ENCODE results near the gene SMURF1.

SMURF1 gene

GRCh38 chr7:99033765-99034164 lies 110.1 kb downstream of the SMURF1 start:
- no peak overlapping the region for H3K4me3 ChIP-seq (ENCODE audit: insufficient read depth, low read depth, low read length, poor library complexity, severe bottlenecking)
- H3K36me3 ChIP-seq (ENCODE audit: control insufficient read depth, insufficient read depth, low read length), result peaks cover 90% of the 10 kb centered on the region
- no peaks in the 10 kb centered on the region for H3K27me3 ChIP-seq (replicated peaks; ENCODE audit: control insufficient read depth, insufficient read depth, low read length, poor library complexity, severe bottlenecking)
- no peaks in the 10 kb centered on the region for H3K4me1 ChIP-seq (ENCODE audit: control insufficient read depth, insufficient read depth, low read length, poor library complexity, severe bottlenecking)
- no peak overlapping the region for H3K27ac ChIP-seq (ENCODE audit: insufficient read depth, low read length, poor library complexity, severe bottlenecking)
- DNase-seq, result no peak
- H3K9me3 ChIP-seq (ENCODE audit: control insufficient read depth, low read length), result no peaks in the 10 kb centered on the region

- H3K36me3 ChIP-seq (ENCODE audit: control insufficient read depth, insufficient read depth, low read length), result peaks cover 88% of the 10 kb centered on the region
- H3K27me3 ChIP-seq (replicated peaks; ENCODE audit: control insufficient read depth, insufficient read depth, low read length, poor library complexity, severe bottlenecking), result no peaks in the 10 kb centered on the region
- H3K27ac ChIP-seq (ENCODE audit: insufficient read depth, low read length, poor library complexity, severe bottlenecking), result no peak overlapping the region
- DNase-seq, result no peak
- H3K4me3 ChIP-seq (ENCODE audit: insufficient read depth, low read depth, low read length, poor library complexity, severe bottlenecking), result no peak overlapping the region
- no peaks in the 10 kb centered on the region for H3K4me1 ChIP-seq (ENCODE audit: control insufficient read depth, insufficient read depth, low read length, poor library complexity, severe bottlenecking)
- no peaks in the 10 kb centered on the region for H3K9me3 ChIP-seq (ENCODE audit: control insufficient read depth, low read length)
These were observed 111.0 kb downstream of the SMURF1 start for GRCh38 chr7:99032928-99033327.

GRCh38 chr7:99031496-99031895 lies 112.4 kb downstream of the SMURF1 start:
- Histone ChIP-seq H3K4me3 (ENCODE audit: insufficient read depth, low read depth, low read length, poor library complexity, severe bottlenecking) (no peak overlapping the region), H3K27ac (ENCODE audit: insufficient read depth, low read length, poor library complexity, severe bottlenecking) (no peak overlapping the region), H3K36me3 (ENCODE audit: control insufficient read depth, insufficient read depth, low read length) (peaks cover 74% of the 10 kb centered on the region), H3K9me3 (ENCODE audit: control insufficient read depth, low read length) (no peaks in the 10 kb centered on the region), H3K4me1 (ENCODE audit: control insufficient read depth, insufficient read depth, low read length, poor library complexity, severe bottlenecking) (no peaks in the 10 kb centered on the region), H3K27me3 (replicated peaks; ENCODE audit: control insufficient read depth, insufficient read depth, low read length, poor library complexity, severe bottlenecking) (no peaks in the 10 kb centered on the region)
- no peak for DNase-seq

GRCh38 chr7:99030951-99031350 lies 113.0 kb downstream of the SMURF1 start:
- H3K27ac ChIP-seq (ENCODE audit: insufficient read depth, low read length, poor library complexity, severe bottlenecking), result no peak overlapping the region
- no peak overlapping the region for H3K4me3 ChIP-seq (ENCODE audit: insufficient read depth, low read depth, low read length, poor library complexity, severe bottlenecking)
- H3K4me1 ChIP-seq (ENCODE audit: control insufficient read depth, insufficient read depth, low read length, poor library complexity, severe bottlenecking), result no peaks in the 10 kb centered on the region
- H3K36me3 ChIP-seq (ENCODE audit: control insufficient read depth, insufficient read depth, low read length), result peaks cover 69% of the 10 kb centered on the region
- no peaks in the 10 kb centered on the region for H3K9me3 ChIP-seq (ENCODE audit: control insufficient read depth, low read length)
- DNase-seq, result no peak
- no peaks in the 10 kb centered on the region for H3K27me3 ChIP-seq (replicated peaks; ENCODE audit: control insufficient read depth, insufficient read depth, low read length, poor library complexity, severe bottlenecking)

- Histone ChIP-seq H3K27ac (ENCODE audit: insufficient read depth, low read length, poor library complexity, severe bottlenecking) (no peak overlapping the region), H3K27me3 (replicated peaks; ENCODE audit: control insufficient read depth, insufficient read depth, low read length, poor library complexity, severe bottlenecking) (no peaks in the 10 kb centered on the region), H3K9me3 (ENCODE audit: control insufficient read depth, low read length) (no peaks in the 10 kb centered on the region), H3K4me3 (ENCODE audit: insufficient read depth, low read depth, low read length, poor library complexity, severe bottlenecking) (no peak overlapping the region), H3K4me1 (ENCODE audit: control insufficient read depth, insufficient read depth, low read length, poor library complexity, severe bottlenecking) (no peaks in the 10 kb centered on the region), H3K36me3 (ENCODE audit: control insufficient read depth, insufficient read depth, low read length) (peaks cover 64% of the 10 kb centered on the region)
- DNase-seq, result no peak
These were observed 113.5 kb downstream of the SMURF1 start for GRCh38 chr7:99030457-99030856.

GRCh38 chr7:99029466-99030435 lies 114.2 kb downstream of the SMURF1 start:
- no peak overlapping the region for H3K27ac ChIP-seq (ENCODE audit: insufficient read depth, low read length, poor library complexity, severe bottlenecking)
- peaks cover 57% of the 10 kb centered on the region for H3K36me3 ChIP-seq (ENCODE audit: control insufficient read depth, insufficient read depth, low read length)
- no peak overlapping the region for H3K4me3 ChIP-seq (ENCODE audit: insufficient read depth, low read depth, low read length, poor library complexity, severe bottlenecking)
- H3K9me3 ChIP-seq (ENCODE audit: control insufficient read depth, low read length), result no peaks in the 10 kb centered on the region
- no peaks in the 10 kb centered on the region for H3K27me3 ChIP-seq (replicated peaks; ENCODE audit: control insufficient read depth, insufficient read depth, low read length, poor library complexity, severe bottlenecking)
- DNase-seq, result no peak
- H3K4me1 ChIP-seq (ENCODE audit: control insufficient read depth, insufficient read depth, low read length, poor library complexity, severe bottlenecking), result no peaks in the 10 kb centered on the region

- Histone ChIP-seq H3K4me1 (ENCODE audit: control insufficient read depth, insufficient read depth, low read length, poor library complexity, severe bottlenecking) (no peaks in the 10 kb centered on the region), H3K27ac (ENCODE audit: insufficient read depth, low read length, poor library complexity, severe bottlenecking) (no peak overlapping the region), H3K27me3 (replicated peaks; ENCODE audit: control insufficient read depth, insufficient read depth, low read length, poor library complexity, severe bottlenecking) (no peaks in the 10 kb centered on the region), H3K9me3 (ENCODE audit: control insufficient read depth, low read length) (no peaks in the 10 kb centered on the region), H3K4me3 (ENCODE audit: insufficient read depth, low read depth, low read length, poor library complexity, severe bottlenecking) (no peak overlapping the region), H3K36me3 (ENCODE audit: control insufficient read depth, insufficient read depth, low read length) (peaks cover 44% of the 10 kb centered on the region)
- no peak for DNase-seq
These were observed 115.5 kb downstream of the SMURF1 start for GRCh38 chr7:99028261-99028973.

GRCh38 chr7:99027841-99028240 lies 116.1 kb downstream of the SMURF1 start:
- Histone ChIP-seq H3K27ac (ENCODE audit: insufficient read depth, low read length, poor library complexity, severe bottlenecking) (no peak overlapping the region), H3K27me3 (replicated peaks; ENCODE audit: control insufficient read depth, insufficient read depth, low read length, poor library complexity, severe bottlenecking) (no peaks in the 10 kb centered on the region), H3K9me3 (ENCODE audit: control insufficient read depth, low read length) (no peaks in the 10 kb centered on the region), H3K4me1 (ENCODE audit: control insufficient read depth, insufficient read depth, low read length, poor library complexity, severe bottlenecking) (no peaks in the 10 kb centered on the region), H3K36me3 (ENCODE audit: control insufficient read depth, insufficient read depth, low read length) (peaks cover 39% of the 10 kb centered on the region), H3K4me3 (ENCODE audit: insufficient read depth, low read depth, low read length, poor library complexity, severe bottlenecking) (no peak overlapping the region)
- DNase-seq, result no peak

GRCh38 chr7:99027241-99027640 lies 116.7 kb downstream of the SMURF1 start:
- peaks cover 38% of the 10 kb centered on the region for H3K36me3 ChIP-seq (ENCODE audit: control insufficient read depth, insufficient read depth, low read length)
- H3K4me1 ChIP-seq (ENCODE audit: control insufficient read depth, insufficient read depth, low read length, poor library complexity, severe bottlenecking), result no peaks in the 10 kb centered on the region
- H3K27me3 ChIP-seq (replicated peaks; ENCODE audit: control insufficient read depth, insufficient read depth, low read length, poor library complexity, severe bottlenecking), result no peaks in the 10 kb centered on the region
- H3K4me3 ChIP-seq (ENCODE audit: insufficient read depth, low read depth, low read length, poor library complexity, severe bottlenecking), result no peak overlapping the region
- no peak overlapping the region for H3K27ac ChIP-seq (ENCODE audit: insufficient read depth, low read length, poor library complexity, severe bottlenecking)
- H3K9me3 ChIP-seq (ENCODE audit: control insufficient read depth, low read length), result no peaks in the 10 kb centered on the region
- no peak for DNase-seq

GRCh38 chr7:99024066-99024465 lies 119.8 kb downstream of the SMURF1 start:
- no peak for DNase-seq
- no peaks in the 10 kb centered on the region for H3K9me3 ChIP-seq (ENCODE audit: control insufficient read depth, low read length)
- H3K27me3 ChIP-seq (replicated peaks; ENCODE audit: control insufficient read depth, insufficient read depth, low read length, poor library complexity, severe bottlenecking), result no peaks in the 10 kb centered on the region
- no peaks in the 10 kb centered on the region for H3K4me1 ChIP-seq (ENCODE audit: control insufficient read depth, insufficient read depth, low read length, poor library complexity, severe bottlenecking)
- H3K27ac ChIP-seq (ENCODE audit: insufficient read depth, low read length, poor library complexity, severe bottlenecking), result no peak overlapping the region
- peaks cover 22% of the 10 kb centered on the region for H3K36me3 ChIP-seq (ENCODE audit: control insufficient read depth, insufficient read depth, low read length)
- H3K4me3 ChIP-seq (ENCODE audit: insufficient read depth, low read depth, low read length, poor library complexity, severe bottlenecking), result no peak overlapping the region
